RPMI8226 (cell line): ENCODE results near the gene PPP3CA.

Experiments
- DNase-seq: peaks from one replicate; pipeline ENCODE4 v3.0.0-alpha.2; 2015

Gene PPP3CA

DNA sequence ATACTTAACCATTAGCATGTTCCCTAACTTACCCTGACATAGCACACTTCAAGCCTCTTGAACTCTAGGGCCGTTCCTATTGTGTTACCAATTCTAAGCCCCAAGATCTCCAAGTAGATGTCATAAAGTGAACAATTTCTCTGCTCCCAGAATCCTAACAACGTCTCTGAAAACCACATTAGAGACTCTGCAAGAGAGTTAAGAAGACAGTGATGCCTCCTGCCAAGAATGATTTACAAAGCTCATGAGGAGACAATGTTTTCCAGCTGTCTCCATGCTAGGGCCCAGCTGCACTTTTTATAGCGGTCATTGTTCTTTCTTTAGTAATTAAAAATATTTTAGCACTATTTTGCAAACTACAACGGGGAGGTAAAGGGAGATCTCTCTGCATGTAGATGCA lies 358.4 kb downstream of the PPP3CA start:
- DNase-seq = no peak

DNA sequence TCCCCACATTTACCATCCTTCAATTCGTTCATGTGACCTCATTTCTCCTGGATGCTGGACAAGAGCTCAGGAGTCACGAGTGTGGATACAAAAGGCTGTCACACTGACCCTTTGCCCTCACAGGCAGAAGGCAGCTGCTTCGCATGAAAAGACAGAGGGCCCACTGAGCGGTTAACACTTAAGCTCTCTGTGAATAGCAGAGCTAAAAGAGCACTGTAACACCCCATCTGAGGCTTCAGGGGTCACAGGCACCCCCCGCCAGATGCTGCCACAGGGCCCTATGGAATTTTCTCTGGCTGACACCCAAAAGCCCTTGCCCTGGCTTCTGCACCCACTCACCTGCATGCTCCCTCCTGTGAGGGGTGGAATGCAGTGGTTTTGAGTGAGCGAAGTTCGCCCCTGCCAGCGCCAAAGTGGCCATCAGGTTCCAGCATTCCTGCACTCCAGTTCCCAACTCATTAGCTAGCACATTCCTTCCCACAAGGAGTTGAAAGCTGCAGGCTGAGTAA lies 360.9 kb downstream of the PPP3CA start:
- no peak for DNase-seq

DNA sequence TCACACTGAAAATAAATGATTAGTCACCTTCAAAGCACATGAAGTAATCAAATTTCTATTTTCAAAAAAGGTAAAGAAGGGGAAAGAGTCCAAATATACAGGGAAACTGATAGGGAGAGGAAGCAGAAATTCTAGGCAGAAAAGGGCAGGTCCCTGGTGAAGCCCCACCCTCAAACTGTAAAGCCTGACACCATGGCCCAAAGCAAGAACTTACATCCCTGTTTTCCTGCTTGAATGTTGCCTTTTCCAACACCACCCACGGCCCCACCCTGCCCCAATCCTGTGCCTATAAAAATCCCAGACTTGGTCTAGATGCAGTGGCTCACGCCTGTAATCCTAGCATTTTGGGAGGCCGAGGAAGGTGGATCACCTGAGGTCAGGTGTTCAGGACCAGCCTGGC lies 361.8 kb downstream of the PPP3CA start:
- no peak for DNase-seq

DNA sequence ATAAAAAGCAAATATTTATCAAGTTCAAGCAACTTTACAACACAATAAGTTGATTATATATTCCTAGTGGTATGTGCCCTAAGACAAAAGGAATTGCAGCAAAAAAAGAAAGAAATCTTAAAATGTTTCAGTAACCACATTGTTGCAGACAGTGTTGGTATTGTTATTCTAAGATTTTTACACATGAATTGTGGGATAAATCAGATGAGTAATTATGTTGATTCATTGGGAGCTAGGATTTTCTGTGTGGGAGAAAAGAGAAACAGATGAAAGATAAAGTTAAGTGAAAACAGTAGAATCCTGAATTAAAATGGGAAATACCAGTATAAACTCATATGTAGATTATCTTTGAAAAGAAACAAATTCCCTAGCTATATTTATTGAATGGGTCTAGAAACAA lies 362.4 kb downstream of the PPP3CA start:
- no peak for DNase-seq

DNA sequence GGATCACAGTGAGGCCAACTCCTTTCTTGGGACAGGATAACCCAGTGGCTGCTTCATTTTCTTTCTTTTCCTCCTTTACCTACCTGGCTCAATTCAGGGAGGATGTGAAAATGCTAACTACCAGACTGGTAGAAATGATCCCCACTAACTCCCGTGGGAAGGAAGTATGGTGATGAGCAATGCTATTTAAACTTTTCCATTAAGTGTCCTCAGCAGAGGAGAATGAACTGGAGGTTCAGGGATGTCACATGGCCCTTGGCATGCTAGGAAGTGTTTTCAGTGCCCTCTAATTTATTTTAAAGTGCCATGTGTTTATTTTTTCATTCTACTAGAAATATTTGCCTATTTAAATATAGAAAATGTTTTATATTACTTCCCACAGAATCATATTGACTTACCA lies 363.9 kb downstream of the PPP3CA start:
- DNase-seq = no peak

DNA sequence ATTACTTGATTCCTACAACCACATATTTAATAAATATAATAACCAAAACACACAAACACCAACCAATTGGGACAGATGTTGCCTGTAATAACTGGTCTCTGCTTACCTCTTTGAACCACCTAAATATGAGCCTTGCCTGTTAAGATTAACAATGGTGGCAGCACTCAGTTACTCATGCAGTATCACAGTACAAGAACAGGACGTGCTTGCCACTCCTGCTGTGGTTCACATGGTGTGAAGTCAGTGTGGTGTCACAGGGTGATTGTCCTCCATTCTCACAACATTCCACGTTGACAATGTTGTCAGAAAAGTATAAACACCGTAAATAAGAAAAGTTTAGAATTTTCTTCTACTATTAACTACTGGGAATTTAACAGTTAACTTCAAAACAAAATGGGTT lies 365.0 kb downstream of the PPP3CA start:
- no peak for DNase-seq

DNA sequence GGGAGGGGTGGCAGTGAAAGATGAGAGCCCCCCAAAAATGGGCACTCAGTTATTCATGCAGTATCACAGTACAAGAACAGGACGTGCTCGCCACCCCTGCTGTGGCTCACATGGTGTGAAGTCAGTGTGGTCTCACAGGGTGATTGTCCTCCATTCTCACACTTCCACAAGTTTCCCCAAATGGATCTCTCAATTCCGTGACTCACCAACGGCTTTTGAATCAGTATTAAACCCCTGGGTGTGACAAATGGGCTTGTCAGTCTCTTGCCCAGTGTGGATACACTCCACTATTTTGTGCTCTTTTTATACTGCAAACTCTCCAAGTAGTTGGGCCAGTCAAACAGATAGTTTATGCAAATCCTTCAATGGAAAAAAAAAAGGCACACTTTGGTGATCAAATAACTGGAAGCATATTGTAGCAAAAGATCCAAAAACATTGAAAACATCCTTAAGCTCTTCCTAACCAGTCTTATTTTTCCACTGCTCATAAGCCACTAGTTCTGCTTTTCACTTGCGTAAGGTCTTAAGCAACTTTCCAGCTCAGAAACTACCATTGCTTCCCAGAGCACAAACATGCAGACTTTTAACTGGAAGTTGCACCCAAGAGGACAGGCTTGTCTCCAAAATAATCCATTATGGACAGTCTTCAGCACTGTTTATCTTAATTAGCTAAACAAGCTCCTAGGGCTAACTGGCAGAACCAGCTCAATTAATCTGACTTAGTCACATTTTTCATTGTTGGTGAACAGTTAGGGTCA lies 365.7 kb downstream of the PPP3CA start:
- DNase-seq = no peak

DNA sequence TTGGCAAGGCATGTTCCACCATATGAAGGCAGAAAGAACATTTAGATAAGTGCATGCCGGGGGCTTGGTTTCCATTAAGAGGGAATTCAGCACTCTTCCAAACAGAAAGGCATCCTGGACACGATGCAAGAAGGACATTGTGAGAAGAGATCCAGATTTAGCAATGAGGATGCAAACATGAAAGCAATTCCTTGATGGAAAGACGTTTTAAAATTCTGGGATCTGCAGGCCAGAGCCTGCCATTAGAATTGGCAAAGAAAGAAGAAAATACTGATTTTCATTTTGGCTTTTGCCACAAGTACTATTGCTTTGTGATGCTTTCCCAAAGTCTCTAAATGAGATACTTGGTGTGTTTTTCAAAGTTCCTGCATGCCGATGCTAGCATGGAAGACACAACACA lies 367.6 kb downstream of the PPP3CA start:
- DNase-seq = no peak

DNA sequence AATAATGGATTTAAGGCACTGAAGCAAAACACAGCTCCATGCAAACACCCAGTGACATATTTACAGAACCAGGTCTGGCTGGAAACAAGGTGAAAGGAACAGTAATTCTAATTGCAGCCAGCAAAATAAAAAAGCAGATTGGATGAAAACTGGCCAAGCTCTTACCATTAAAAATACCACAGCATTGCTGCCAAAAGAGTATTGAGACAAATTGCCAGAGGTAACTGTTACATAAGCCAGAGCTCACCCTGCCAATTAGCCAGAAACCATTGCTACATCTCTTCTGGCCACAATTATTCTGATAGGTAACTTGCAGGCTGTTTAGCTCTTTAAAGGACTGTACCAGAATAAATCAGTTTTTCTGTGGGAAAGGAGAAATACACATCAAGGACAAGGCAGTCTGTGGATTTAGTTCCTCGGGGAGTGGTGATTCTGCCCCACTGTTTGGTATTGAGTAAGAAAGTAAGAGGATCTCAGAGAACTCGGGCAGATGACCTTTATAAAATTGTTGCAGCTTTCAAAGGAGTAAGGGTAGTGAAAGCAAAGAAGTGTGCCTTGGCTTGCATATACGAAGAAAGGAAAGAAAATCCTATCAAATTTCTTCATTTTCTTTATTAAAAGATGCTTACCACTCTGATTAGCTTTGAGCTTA lies 369.5 kb downstream of the PPP3CA start:
- DNase-seq = no peak

DNA sequence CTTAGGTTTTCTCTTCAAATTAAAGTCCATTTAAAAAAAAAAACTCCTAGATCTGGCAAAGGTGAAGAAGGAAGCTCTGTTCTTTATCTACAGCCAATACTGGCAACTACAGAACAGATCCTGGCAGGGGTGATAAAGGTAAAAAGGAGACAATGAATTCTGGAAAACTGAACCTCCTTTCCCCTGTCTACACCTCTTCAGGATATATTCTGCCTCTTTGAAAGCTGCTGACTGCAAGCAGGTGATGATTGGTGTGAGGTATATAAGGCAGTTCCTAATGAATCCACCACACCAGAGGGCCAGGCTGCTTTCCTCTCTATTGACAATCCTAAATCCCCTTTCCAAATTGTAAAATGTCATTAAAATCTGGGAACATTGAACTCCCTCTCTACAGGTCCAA lies 370.1 kb downstream of the PPP3CA start:
- DNase-seq = no peak
